Activated CD4-positive, alpha-beta T cell treated with anti-CD3 and anti-CD28 coated beads, Interleukin-2, amount 50 U/mL, for 48 hours (primary cell): Measurements from ENCODE around the gene CAPN11.
A peak's percentile ranks its signal among the peaks of the same experiment; 100 is the strongest.
"Not testable (repeated sequence)": the region's sequence is repeated elsewhere in the genome, so short reads cannot be mapped to it uniquely, and the experiment has no call there.

Experiments used
- DNase-seq, 2 experiments: peaks; one replicate each; pipeline ENCODE4 v3.0.0-alpha.2; 2020

The CAPN11 gene

DNA sequence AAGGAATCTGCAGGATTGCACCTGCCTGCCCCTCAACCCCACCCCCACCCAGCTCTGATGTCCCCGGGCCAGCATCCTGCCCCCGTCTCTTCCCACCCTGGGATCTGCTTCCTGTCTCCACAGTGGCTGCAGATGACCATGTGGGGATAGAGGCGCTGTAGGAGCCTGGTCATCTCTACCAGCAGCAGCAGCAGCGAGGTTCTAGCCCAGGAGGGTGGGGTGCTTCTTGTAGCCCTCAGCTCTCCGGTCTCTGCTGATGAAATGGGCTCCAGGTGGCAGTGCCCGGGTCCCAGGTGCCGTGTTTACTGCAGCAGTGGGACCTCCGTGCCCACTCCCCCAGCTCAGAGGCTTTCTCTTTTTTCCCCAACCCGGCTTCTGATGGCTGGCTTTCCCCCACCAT is 25.2 kb downstream of the CAPN11 start:
- DNase-seq = no peak

- DNase-seq = not testable (repeated sequence)
Observed at GRCh38 chr6:44185356-44185755, 26.7 kb downstream of the CAPN11 start.

DNA sequence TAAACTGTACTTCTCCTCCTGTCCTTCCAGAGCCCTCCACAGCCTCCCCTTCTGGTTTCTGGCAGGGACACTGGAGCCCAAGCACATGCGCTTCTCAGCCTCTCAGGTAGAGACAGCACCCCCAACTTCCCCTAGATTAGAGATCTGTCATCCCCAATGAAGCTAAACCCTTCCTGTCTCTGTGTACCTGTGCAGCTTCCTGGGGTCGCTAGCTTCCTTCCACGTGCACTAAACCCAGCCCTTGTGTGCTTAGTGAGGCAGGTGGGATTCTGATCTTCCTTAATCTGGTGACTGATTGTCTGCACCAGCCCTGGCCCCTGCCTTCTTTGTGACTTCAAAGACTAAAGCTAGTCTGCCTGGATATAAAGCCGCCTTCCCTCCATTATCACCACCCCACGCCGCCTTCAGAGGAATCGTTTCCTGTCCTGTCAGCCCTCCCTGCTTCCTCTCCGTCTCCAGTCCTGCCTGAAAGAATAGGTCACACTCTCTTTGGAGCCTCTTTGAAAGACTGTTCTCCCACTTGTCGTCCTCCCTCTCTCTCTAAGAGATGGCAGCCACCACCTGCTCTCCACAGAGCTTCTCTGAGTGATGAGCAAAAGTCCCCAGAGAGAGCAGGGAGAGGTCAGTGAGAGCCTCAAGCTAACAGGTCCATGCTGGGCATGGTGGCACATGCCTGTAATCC is 27.5 kb downstream of the CAPN11 start:
- peak in 1 of 2 experiments; percentile 24 for DNase-seq

DNA sequence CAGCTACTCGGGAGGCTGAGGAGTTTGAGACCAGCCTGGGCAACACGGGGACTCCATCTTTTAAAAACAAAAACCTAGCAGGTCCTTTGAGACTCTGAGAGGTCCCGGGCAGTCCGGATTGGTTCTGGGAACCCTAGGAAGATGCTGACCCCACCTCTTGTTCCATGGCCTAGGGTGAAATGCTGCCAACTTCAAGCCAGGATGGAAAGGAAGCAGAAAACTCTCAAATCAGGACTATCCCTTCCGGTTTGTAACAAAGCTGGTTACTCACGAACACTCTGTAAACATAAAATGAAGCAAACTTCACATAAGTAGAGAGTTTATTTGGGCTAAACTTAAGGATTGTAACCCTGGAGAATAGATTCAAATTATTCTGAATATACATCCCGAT is 28.0 kb downstream of the CAPN11 start:
- DNase-seq = no peak

- DNase-seq = no peak
Observed at GRCh38 chr6:44188819-44189218, 30.2 kb downstream of the CAPN11 start.

DNA sequence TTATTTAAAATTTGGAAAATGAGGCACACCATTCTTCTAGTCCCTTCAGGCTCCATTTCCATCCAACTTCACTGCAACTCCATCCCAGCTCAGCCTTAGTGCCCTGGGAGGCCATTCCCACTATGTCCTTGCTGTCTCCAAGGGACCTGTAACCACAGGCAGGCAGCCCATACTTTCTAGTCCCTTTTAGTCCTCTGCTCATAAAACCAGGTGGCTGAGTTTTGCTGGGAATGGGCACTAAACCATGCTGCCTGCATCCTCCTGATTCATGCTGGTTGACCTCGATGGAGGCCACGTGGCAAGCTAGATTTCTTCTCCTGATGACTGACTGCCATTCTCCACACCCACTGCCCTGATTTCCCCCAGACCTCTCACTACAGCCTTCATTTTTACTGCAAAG is 30.6 kb downstream of the CAPN11 start:
- peak in 1 of 2 experiments; percentile 11 for DNase-seq

GRCh38 chr6:44190715-44191114 is 32.1 kb downstream of the CAPN11 start:
- no peak for DNase-seq

- no peak for DNase-seq
Observed at GRCh38 chr6:44192428-44193041, 33.9 kb downstream of the CAPN11 start.

DNA sequence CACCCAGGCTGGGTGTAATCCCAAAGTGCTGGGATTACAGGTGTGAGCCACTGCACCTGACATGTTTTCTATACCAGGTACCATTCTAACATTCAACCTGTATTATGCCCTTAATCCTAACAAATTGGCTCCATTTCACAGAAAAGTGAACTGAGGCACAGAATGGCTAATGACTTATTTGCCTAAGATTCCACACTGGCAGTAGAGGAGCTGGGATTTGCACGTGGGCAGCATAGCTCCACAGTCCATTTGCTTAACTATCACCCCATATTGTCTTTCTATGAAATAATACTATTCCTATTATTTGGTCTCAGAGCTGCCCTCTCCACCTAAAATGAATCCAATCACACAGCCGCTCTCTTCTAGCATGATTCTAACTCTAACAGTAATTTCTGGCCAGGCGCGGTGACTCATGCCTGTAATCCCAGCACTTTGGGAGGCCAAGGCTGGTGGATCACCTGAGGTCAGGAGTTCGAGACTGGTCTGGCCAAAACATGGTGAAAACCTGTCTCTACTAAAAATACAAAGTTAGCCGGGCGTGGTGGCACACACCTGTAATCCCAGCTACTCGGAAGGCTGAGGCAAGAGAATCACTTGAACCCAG is 34.8 kb downstream of the CAPN11 start:
- DNase-seq = no peak

DNA sequence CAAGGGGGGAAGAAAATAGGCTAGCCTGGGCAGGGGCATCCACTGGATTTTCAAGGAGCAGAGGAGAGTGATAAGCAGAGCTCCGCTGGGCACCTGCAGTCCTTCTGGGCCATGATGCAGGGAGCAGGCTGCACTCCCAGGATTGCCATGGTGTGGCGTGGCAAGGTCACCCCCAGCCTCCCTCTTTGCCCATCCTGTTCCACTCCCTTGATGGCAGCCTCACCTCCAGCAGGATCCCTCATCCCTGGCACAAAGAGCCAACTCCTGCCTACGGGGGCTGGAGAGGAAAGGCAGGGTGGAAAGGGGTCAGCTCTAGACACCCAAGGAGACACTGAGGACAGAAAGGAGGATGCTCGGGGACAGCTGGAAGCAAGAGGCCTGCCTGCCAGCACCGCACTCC is 35.7 kb downstream of the CAPN11 start:
- DNase-seq = no peak

GRCh38 chr6:44196351-44196750 is 37.7 kb downstream of the CAPN11 start:
- not testable (repeated sequence) for DNase-seq

DNA sequence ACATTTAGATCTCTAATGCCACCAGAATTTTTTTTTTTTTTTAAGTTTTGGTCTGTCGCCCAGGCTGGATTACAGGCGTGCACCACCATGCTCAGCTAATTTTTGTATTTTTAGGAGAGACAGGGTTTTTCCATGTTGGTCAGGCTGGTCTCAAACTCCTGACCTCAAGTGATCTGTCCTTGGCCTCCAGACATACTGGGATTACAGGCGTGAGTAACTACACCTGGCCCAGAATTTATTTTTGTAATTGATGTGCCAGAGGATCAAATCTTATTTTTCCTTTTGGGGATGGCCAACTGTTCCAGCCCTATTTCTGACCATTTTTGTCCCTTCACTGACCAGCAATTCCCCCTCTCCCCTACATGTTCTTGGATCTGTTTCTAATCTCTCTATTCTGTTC is 40.1 kb downstream of the CAPN11 start:
- no peak for DNase-seq

- no peak for DNase-seq
Observed at GRCh38 chr6:44199883-44200282, 41.3 kb downstream of the CAPN11 start.

GRCh38 chr6:44201200-44201599 is 42.6 kb downstream of the CAPN11 start:
- no peak for DNase-seq

DNA sequence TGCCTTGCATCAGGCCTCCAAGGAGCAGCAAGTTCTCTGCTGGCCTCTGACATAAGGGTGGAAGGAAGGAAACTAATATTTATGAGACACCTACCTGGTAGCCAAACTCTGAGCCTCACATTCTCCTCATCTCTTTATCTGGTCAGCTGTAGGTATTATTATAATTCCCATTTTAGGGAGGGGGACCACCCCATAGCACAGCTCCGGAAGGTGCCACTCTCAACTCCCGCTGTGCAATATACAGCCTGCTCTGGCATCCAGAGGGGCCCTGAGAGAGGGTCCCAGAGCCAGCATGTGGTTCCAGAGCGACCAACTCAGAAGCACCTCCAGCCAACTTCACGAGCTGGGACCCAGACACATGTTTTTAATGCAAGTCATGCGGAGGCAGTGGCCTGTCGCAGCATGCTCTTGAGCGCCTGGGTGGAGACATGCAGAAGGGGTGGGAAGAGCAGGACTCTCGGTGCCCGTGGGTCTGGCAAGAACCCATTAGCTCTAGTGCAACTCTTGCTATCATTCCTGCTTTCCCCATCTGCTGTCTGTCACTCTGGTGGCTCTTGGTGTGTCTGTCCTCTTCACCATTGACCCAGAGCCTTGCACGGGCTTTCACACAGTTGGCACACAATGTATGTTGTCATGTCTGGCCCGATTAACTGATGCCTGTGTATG is 43.2 kb downstream of the CAPN11 start:
- DNase-seq = no peak

DNA sequence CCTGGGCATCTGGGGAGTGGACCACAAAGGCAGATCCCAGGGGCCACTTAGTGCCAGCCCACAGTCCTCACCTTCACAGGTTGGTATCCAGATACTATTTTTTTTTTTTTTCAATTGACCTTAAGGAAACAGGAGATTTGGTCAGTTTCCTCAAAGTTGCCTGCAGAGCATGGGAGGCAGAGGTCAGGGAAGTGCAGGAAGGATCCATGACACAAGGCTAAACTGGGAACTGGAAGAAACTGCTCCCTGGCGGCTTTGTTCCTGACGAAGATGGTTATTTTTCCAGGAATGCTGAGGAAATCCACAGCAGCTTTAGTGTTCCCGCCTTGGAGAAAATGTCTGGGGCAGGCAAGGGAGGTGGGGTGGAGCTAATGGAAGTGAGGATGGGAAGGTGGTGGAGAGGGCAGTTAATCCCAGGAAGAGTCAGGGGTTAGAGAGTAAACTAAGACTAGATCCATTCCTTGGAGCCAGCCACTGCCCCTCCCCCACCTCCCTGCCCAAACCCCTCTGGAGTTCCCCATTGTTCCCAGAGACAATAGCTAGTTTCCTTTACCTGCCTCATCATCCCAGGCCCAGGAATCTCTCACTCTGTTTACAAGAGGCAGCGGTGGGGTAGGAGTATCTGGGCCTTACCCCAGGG is 43.8 kb downstream of the CAPN11 start:
- no peak for DNase-seq

- DNase-seq = no peak
Observed at GRCh38 chr6:44202972-44203750, 44.5 kb downstream of the CAPN11 start.

DNA sequence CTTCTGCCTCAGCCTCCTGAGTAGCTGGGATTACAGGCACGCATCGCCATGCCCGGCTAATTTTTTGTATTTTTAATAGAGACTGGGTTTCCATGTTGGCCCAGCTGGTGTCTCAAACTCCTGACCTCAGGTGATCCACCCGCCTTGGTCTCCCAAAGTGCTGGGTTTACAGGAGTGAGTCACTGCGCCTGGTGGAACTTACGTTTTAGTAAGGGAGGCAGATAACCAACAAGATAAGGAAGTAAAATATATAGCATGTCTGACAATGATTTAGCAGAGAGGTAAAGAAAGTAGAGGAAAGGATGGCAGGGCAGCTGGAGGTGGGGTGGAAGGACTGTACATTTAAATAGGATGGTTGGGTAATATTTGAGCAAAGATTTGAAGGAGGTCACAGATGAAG is 45.3 kb downstream of the CAPN11 start:
- DNase-seq = no peak

GRCh38 chr6:44207966-44208365 is 49.3 kb downstream of the CAPN11 start:
- no peak for DNase-seq

DNA sequence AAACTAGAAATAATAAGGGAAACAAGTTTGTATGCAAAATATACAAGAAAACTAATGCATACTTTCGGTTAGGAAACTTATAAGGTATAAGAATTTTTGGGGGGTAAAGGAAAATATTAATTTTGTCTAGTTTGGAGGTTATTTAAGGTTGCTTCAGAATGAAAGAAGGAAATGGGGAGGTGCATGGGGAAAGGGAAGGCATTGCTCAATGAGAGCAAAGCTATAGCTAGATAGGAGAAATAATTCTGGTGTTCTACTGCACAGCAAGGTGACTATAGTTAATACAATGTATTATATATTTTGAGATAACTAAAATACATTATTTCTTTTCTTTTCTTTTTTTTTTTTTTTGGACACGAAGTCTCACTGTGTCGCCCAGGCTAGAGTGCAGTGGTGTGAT is 52.7 kb downstream of the CAPN11 start:
- DNase-seq = no peak

DNA sequence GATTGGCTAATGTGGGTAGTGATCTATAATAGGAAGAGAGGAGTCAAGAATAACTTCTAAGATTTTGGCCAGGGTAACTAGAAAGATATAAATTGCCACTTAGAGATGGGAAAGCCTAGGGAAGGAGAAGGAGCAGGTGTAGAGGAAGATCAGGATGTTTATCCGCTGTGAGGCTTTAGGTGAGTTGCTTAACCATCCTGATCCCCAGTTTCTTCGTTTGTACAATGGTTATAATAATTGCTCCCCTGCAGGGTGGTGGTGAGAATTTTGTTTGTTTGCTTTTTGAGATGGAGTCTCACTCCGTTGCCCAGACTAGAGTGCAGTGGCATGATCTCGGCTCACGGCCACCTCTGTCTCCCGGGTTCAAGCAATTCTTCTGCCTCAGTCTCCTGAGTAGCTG is 55.7 kb downstream of the CAPN11 start:
- DNase-seq = no peak

DNA sequence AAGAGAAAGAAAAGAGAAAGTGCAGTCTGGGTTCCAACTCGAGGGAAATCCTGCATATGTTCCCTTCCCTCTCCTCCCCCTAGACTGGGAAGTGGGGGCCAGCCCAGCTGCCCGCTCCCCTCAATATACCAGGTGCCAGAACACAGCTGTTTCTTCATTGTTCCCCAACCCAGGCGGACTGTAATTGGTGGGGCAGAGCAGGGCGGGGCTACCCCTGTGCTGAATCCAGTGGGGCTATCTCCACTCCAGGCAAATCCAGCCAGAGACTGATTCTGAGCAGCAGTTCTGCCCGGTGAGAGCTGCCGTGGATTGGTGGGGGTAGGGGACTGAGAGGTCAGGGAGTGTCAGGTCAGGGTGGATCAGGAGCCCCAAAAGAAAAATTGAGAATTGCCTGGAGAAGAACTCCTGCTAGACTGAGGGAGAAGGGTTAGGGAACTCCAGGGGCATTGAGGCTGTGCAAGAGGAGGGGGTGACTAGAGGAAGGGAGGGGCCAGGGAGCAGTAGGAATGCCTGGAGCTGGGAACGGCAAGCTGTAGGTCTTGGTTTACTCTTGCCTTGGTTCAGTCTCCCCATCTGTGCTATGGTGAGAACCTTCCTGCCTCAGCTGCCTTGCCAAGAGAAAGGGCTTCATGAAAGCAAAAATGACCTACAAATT is 58.2 kb downstream of the CAPN11 start, which contains the start of gene MYMX:
MYMX (plus strand) TSS at position 250 of the 655 bp plus-strand sequence. CDS start 546 bp downstream, outside the sequence.
- DNase-seq = no peak
